SK-N-SH (cell line): ENCODE data around the gene TMEM184C. TPM values are rescaled to one million over a fixed set of nuclear protein-coding genes. Genes with fewer than 3 reads are reported as not detected.

ENCODE experiments used
- CTCF ChIA-PET: fragments of 300-600, 350-600 bp; formaldehyde crosslinking; extraction: SDS; loops from one replicate; lab custom pipeline; 2021; lab: Yijun Ruan, JAX
- POLR2A ChIA-PET: fragments of 350-600 bp; sonication (Branson Sonifier 250); formaldehyde crosslinking; extraction: SDS; loops from one replicate; lab custom pipeline; 2020; ENCODE audit warnings: antibody characterized with exemption, inconsistent platforms; lab: Yijun Ruan, JAX
- DNase-seq: peaks from one replicate; pipeline ENCODE4 v3.0.0; 2012
- H2AFZ ChIP-seq: fragments of 200-600 bp; sonication (generic); 2 replicates; pipeline ENCODE4 v1.8.1; 2016; ENCODE audit warnings: antibody characterized with exemption, mild to moderate bottlenecking, low read depth
- H3F3A ChIP-seq: fragments of 200-600 bp; sonication (generic); replicated peaks from 2 replicates; pipeline ENCODE3; 2016; ENCODE audit warnings: antibody characterized with exemption, mild to moderate bottlenecking; ENCODE audit not compliant: insufficient read depth
- H3K27ac ChIP-seq, 2 experiments: fragments of 200-500 bp in 1 of 2; fragments of 200-600 bp in 1 of 2; sonication (Bioruptor generic) in 1 of 2; sonication (generic), shearing (Covaris generic) in 1 of 2; 2 replicates each; pipeline versions ENCODE4 v1.5.1 to v1.6.1; 2014 to 2016; ENCODE audit warnings: low read depth in 2 of 2, inconsistent platforms in 1 of 2, low read length in 1 of 2, mild to moderate bottlenecking in 1 of 2, mixed read lengths in 1 of 2
- H3K27me3 ChIP-seq: fragments of 200-600 bp; sonication (generic), shearing (Covaris generic); 2 replicates; pipeline ENCODE4 v1.6.1; 2016; ENCODE audit warnings: mixed run types; ENCODE audit not compliant: insufficient read depth
- H3K36me3 ChIP-seq, 2 experiments: fragments of 200-500 bp in 1 of 2; fragments of 200-600 bp in 1 of 2; sonication (Bioruptor generic) in 1 of 2; sonication (generic) in 1 of 2; replicated peaks in 1 of 2; 2 replicates each; pipeline versions ENCODE3 to v1.5.1; 2014 to 2016; ENCODE audit warnings: low read length in 1 of 2, mild to moderate bottlenecking in 1 of 2; ENCODE audit not compliant: insufficient read depth in 2 of 2, control insufficient read depth in 1 of 2
- H3K4me1 ChIP-seq, 2 experiments: fragments of 200-500 bp in 1 of 2; fragments of 200-600 bp in 1 of 2; sonication (Bioruptor generic) in 1 of 2; sonication (generic), shearing (Covaris generic) in 1 of 2; 2 replicates each; pipeline versions ENCODE4 v1.5.1 to v1.6.1; 2014 to 2016; ENCODE audit warnings: low read depth in 1 of 2, low read length in 1 of 2, mixed run types in 1 of 2; ENCODE audit not compliant: insufficient read depth in 2 of 2, control insufficient read depth in 1 of 2
- H3K4me2 ChIP-seq: fragments of 200-600 bp; sonication (generic), shearing (Covaris generic); 2 replicates; pipeline ENCODE4 v1.6.1; 2017; ENCODE audit warnings: mixed run types
- H3K4me3 ChIP-seq, 2 experiments: fragments of 200-500 bp in 1 of 2; fragments of 200-600 bp in 1 of 2; sonication (Bioruptor generic) in 1 of 2; sonication (generic), shearing (Covaris generic) in 1 of 2; 2 replicates each; pipeline versions ENCODE4 v1.5.1 to v1.8.1; 2014 to 2016; ENCODE audit warnings: low read depth in 2 of 2, inconsistent platforms in 1 of 2, low read length in 1 of 2, mild to moderate bottlenecking in 1 of 2, mixed read lengths in 1 of 2, moderate library complexity in 1 of 2
- H3K79me2 ChIP-seq: fragments of 200-600 bp; sonication (generic); 2 replicates; pipeline ENCODE4 v1.8.1; 2017; ENCODE audit warnings: mild to moderate bottlenecking; ENCODE audit not compliant: insufficient read depth
- H3K9ac ChIP-seq: fragments of 200-600 bp; sonication (generic); 2 replicates; pipeline ENCODE4 v1.6.1; 2017; ENCODE audit warnings: mixed run types
- H3K9me2 ChIP-seq: fragments of 200-600 bp; sonication (generic); 2 replicates; pipeline ENCODE4 v1.6.1; 2017; ENCODE audit warnings: mixed run types
- H3K9me3 ChIP-seq: fragments of 200-600 bp; sonication (generic); 2 replicates; pipeline ENCODE4 v1.6.1; 2017; ENCODE audit warnings: mixed run types, mild to moderate bottlenecking, moderate library complexity
- H4K20me1 ChIP-seq: fragments of 200-600 bp; sonication (generic); 2 replicates; pipeline ENCODE4 v1.6.1; 2017; ENCODE audit warnings: mild to moderate bottlenecking, mixed run types; ENCODE audit not compliant: insufficient read depth
- ELF1 ChIP-seq: IDR thresholded peaks from 2 replicates; pipeline ENCODE4 v1.4.0; 2012
- EP300 ChIP-seq, 2 experiments: IDR thresholded peaks; 2 replicates each; pipeline versions ENCODE4 v1.4.0 to v1.6.1; 2012; ENCODE audit warnings: borderline replicate concordance in 1 of 2, low read depth in 1 of 2, low read length in 1 of 2
- EZH2phosphoT487 ChIP-seq: fragments of 200-600 bp; sonication (generic); IDR thresholded peaks from 2 replicates; pipeline ENCODE4 v1.6.1; 2017; ENCODE audit warnings: low read depth, mixed run types, mild to moderate bottlenecking, antibody characterized with exemption, moderate library complexity, borderline replicate concordance
- FOSL2 ChIP-seq: IDR thresholded peaks from 2 replicates; pipeline ENCODE4 v1.4.0; 2012; ENCODE audit warnings: low read depth, mild to moderate bottlenecking, moderate library complexity, borderline replicate concordance
- FOXM1 ChIP-seq: IDR thresholded peaks from 2 replicates; pipeline ENCODE4 v1.4.0; 2012; ENCODE audit warnings: low read depth, mild to moderate bottlenecking
- GABPA ChIP-seq: IDR thresholded peaks from 2 replicates; pipeline ENCODE4 v1.4.0; 2012; ENCODE audit warnings: low read depth, mild to moderate bottlenecking
- GATA2 ChIP-seq: sonication (generic); formaldehyde crosslinking; IDR thresholded peaks from 2 replicates; pipeline ENCODE4 v1.5.0; 2020; ENCODE audit warnings: mild to moderate bottlenecking, missing genetic modification reagents
- JUND ChIP-seq: IDR thresholded peaks from 2 replicates; pipeline ENCODE4 v1.4.0; 2012
- MXI1 ChIP-seq: IDR thresholded peaks from 2 replicates; pipeline ENCODE4 v1.6.1; 2012; ENCODE audit warnings: mild to moderate bottlenecking, low read depth, low read length, improper control_type of control experiment
- NFIC ChIP-seq: IDR thresholded peaks from 2 replicates; pipeline ENCODE4 v1.4.0; 2012; ENCODE audit warnings: borderline replicate concordance
- NRF1 ChIP-seq: IDR thresholded peaks from 2 replicates; pipeline ENCODE4 v1.6.1; 2012; ENCODE audit warnings: low read depth, mild to moderate bottlenecking, low read length
- RAD21 ChIP-seq: IDR thresholded peaks from 2 replicates; pipeline ENCODE4 v1.6.1; 2012; ENCODE audit warnings: mild to moderate bottlenecking, low read length
- RCOR1 ChIP-seq: fragments of 150-350 bp; IDR thresholded peaks from 2 replicates; pipeline ENCODE4 v1.6.1; 2017; ENCODE audit warnings: antibody characterized with exemption, low read length
- REST ChIP-seq: IDR thresholded peaks from 2 replicates; pipeline ENCODE4 v1.6.1; 2012; ENCODE audit warnings: mild to moderate bottlenecking, low read depth, low read length, moderate library complexity
- SIN3A ChIP-seq: IDR thresholded peaks from 2 replicates; pipeline ENCODE4 v1.6.1; 2012; ENCODE audit warnings: low read depth, mild to moderate bottlenecking, low read length, moderate library complexity, borderline replicate concordance
- SMC3 ChIP-seq: IDR thresholded peaks from 2 replicates; pipeline ENCODE4 v1.6.1; 2012; ENCODE audit warnings: low read depth, low read length, improper control_type of control experiment
- TAF1 ChIP-seq: IDR thresholded peaks from 2 replicates; pipeline ENCODE4 v1.6.1; 2012; ENCODE audit warnings: low read depth, mild to moderate bottlenecking, low read length, moderate library complexity, borderline replicate concordance
- YY1 ChIP-seq: IDR thresholded peaks from 2 replicates; pipeline ENCODE4 v1.4.0; 2012; ENCODE audit warnings: low read depth, mild to moderate bottlenecking
- WGBS: methylation state at CpG from one replicate; pipeline ENCODE4 v1.1.6; 2017; ENCODE audit warnings: low lambda C conversion rate; 5-methylcytosine and 5-hydroxymethylcytosine counted together
- polyA plus RNA-seq, 3 experiments: library from polyadenylated mRNA; depleted of rRNA; stranded (reverse); fragments of >200 nt; gene quantifications; 2 replicates each; pipeline ENCODE4 v1.2.3, GENCODE V29; 2012
- TF ChIP-seq, protein P1 (sequence below): fragments of 200-600 bp; sonication (generic); IDR thresholded peaks from 2 replicates; pipeline ENCODE4 v1.6.1; 2017; ENCODE audit warnings: antibody characterized with exemption, mild to moderate bottlenecking, moderate library complexity
- TF ChIP-seq, protein P2 (sequence below): IDR thresholded peaks from 2 replicates; pipeline ENCODE4 v1.4.0; 2012; ENCODE audit warnings: low read depth, borderline replicate concordance
- TF ChIP-seq, protein P3 (sequence below): fragments of 150-350 bp; IDR thresholded peaks from 2 replicates; pipeline ENCODE4 v1.6.1; 2017; ENCODE audit warnings: antibody characterized with exemption, low read length, low read depth, borderline replicate concordance

Gene TMEM184C
- polyA plus RNA-seq, 1 of the 3 experiments (the other 2 are of a cell fraction): 17.5 TPM

- TF ChIP-seq, protein P1, sequence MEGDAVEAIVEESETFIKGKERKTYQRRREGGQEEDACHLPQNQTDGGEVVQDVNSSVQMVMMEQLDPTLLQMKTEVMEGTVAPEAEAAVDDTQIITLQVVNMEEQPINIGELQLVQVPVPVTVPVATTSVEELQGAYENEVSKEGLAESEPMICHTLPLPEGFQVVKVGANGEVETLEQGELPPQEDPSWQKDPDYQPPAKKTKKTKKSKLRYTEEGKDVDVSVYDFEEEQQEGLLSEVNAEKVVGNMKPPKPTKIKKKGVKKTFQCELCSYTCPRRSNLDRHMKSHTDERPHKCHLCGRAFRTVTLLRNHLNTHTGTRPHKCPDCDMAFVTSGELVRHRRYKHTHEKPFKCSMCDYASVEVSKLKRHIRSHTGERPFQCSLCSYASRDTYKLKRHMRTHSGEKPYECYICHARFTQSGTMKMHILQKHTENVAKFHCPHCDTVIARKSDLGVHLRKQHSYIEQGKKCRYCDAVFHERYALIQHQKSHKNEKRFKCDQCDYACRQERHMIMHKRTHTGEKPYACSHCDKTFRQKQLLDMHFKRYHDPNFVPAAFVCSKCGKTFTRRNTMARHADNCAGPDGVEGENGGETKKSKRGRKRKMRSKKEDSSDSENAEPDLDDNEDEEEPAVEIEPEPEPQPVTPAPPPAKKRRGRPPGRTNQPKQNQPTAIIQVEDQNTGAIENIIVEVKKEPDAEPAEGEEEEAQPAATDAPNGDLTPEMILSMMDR: no peak
- TF ChIP-seq YY1 (no peak), EP300 (IDR thresholded peaks at IDR 0.05; ENCODE audit: borderline replicate concordance in 1 of 2, low read depth in 1 of 2, low read length in 1 of 2) (no peak), ELF1 (no peak)
Observed at GRCh38 chr4:147586637-147587036, 30.6 kb upstream of the TMEM184C start (continued).

DNA sequence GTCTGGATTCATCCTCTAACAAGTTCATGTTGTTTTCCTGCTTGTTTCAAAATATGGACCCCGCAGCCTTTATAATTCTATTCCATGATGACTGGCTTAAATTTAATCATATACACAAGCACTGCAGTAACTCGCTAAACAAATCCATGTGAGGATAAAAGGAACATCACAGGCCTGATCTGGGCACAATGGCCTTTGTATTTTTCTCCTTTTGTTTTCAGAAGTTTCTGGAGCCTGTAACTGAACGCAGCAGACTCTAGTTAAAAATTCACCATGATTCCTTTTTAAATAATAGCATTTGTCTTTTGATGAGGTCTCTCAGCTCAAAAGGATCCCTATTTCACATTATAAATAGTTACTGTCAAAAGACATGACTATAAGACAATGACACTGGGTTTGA lies 30.2 kb upstream of the TMEM184C start:
- Histone ChIP-seq H3K27me3 (no peaks in the 10 kb centered on the region), H3F3A (peaks cover 3% of the 10 kb centered on the region), H2AFZ (no peak overlapping the region)

More for the DNA sequence above, 30.2 kb upstream of the TMEM184C start:
- H3K79me2 ChIP-seq: no peaks in the 10 kb centered on the region
- CTCF ChIA-PET: interaction anchor here (0.9 to 5.1 kb wide), 8 partner anchors 10 to 568 kb away, joined by 3 to 47 read pairs (median 8); no protein-coding TSS in a partner anchor
- POLR2A ChIA-PET: no interaction called here
- no peak overlapping the region for H3K9ac ChIP-seq
- no peak overlapping the region for H3K4me3 ChIP-seq
- DNase-seq: no peak
- H3K4me2 ChIP-seq: no peak overlapping the region
- H3K9me3 ChIP-seq: no peaks in the 10 kb centered on the region
- no peak for TF ChIP-seq FOSL2
- no peak for TF ChIP-seq TAF1
- TF ChIP-seq FOXM1: no peak
- TF ChIP-seq EZH2phosphoT487: no peak
- no peak for TF ChIP-seq ELF1
- no peak for TF ChIP-seq RAD21
- TF ChIP-seq, protein P2, sequence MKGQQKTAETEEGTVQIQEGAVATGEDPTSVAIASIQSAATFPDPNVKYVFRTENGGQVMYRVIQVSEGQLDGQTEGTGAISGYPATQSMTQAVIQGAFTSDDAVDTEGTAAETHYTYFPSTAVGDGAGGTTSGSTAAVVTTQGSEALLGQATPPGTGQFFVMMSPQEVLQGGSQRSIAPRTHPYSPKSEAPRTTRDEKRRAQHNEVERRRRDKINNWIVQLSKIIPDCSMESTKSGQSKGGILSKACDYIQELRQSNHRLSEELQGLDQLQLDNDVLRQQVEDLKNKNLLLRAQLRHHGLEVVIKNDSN: no peak
- TF ChIP-seq SIN3A: no peak
- TF ChIP-seq SMC3: no peak
- TF ChIP-seq GATA2 (CRISPR knock-in tag): no peak
- TF ChIP-seq, protein P1: no peak
- TF ChIP-seq, protein P3, sequence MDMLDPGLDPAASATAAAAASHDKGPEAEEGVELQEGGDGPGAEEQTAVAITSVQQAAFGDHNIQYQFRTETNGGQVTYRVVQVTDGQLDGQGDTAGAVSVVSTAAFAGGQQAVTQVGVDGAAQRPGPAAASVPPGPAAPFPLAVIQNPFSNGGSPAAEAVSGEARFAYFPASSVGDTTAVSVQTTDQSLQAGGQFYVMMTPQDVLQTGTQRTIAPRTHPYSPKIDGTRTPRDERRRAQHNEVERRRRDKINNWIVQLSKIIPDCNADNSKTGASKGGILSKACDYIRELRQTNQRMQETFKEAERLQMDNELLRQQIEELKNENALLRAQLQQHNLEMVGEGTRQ: no peak
- TF ChIP-seq JUND: no peak
- TF ChIP-seq REST: no peak
- no peak for TF ChIP-seq NFIC
- no peak for TF ChIP-seq RCOR1
- TF ChIP-seq GABPA: no peak
- TF ChIP-seq NRF1: no peak
- no peak for TF ChIP-seq MXI1
- H3K4me1 ChIP-seq: peaks cover 7 to 12% of the 10 kb centered on the region in 2 experiments; a peak in 3 of 4 replicates
- H4K20me1 ChIP-seq: no peaks in the 10 kb centered on the region
- no peaks in the 10 kb centered on the region for H3K9me2 ChIP-seq
- WGBS: 93% methylated on average over 3 of the region's 3 CpGs
- peak overlapping the region in 1 of 2 experiments; percentile 50; a peak in 2 of 4 replicates for H3K27ac ChIP-seq
- no peaks in the 10 kb centered on the region for H3K36me3 ChIP-seq
